ENCODE data around the gene TXNDC11.

- no peak for TF ChIP-seq CTCF (optimal IDR thresholded peaks at IDR 0.05 in 1 of 3, IDR thresholded peaks at IDR 0.05 in 1 of 3, conservative IDR thresholded peaks at IDR 0.05 in 1 of 3; ENCODE audit: extremely low read depth in 1 of 3, insufficient read depth in 2 of 3, low read length in 3 of 3)
- TF ChIP-seq EZH2 (IDR thresholded peaks at IDR 0.05; ENCODE audit: low read length) = no peak
Measured at GRCh38 chr16:11681556-11681955, 61.1 kb downstream of the TXNDC11 start.
